K562 (cell line): ENCODE results near the gene DXO. TPM values are rescaled to one million over a fixed set of nuclear protein-coding genes. Genes with fewer than 3 reads are reported as not detected.
A peak's percentile ranks its signal among the peaks of the same experiment; 100 is the strongest.

Experiments used
- BACH1 ChIP-seq: fragments of 200-800 bp; sonication (Bioruptor generic); IDR thresholded peaks from 2 replicates; pipeline ENCODE4 v1.6.1; 2016; ENCODE audit warnings: missing genetic modification characterization, missing compliant biosample characterization
- HDAC2 ChIP-seq: fragments of 450-650 bp; IDR thresholded peaks from 2 replicates; pipeline ENCODE4 v1.6.1; 2016; ENCODE audit warnings: mild to moderate bottlenecking
- MIER1 ChIP-seq: fragments of 450-650 bp; IDR thresholded peaks from 2 replicates; pipeline ENCODE4 v1.6.1; 2016; ENCODE audit warnings: antibody characterized with exemption, mild to moderate bottlenecking, low read depth
- NUFIP1 ChIP-seq: fragments of 450-650 bp; IDR thresholded peaks from 2 replicates; pipeline ENCODE4 v1.6.1; 2018; ENCODE audit not compliant: partially characterized antibody
- SAP30 ChIP-seq: fragments of 200-600 bp; sonication (generic); IDR thresholded peaks from 2 replicates; pipeline ENCODE4 v1.6.1; 2012; ENCODE audit warnings: borderline replicate concordance, low read depth, mild to moderate bottlenecking, moderate library complexity, low read length, control low read depth, inconsistent platforms; ENCODE audit not compliant: insufficient read depth, poor library complexity, severe bottlenecking
- ZNF212 ChIP-seq: fragments of 450-650 bp; formaldehyde crosslinking; IDR thresholded peaks from 2 replicates; pipeline ENCODE4 v1.4.0; 2020; ENCODE audit warnings: mild to moderate bottlenecking
- ZNF584 ChIP-seq: fragments of 200-800 bp; sonication (Bioruptor generic); IDR thresholded peaks from 2 replicates; pipeline ENCODE4 v1.6.1; 2016; ENCODE audit warnings: low read depth, mild to moderate bottlenecking, missing genetic modification characterization, missing compliant biosample characterization
- ZNF766 ChIP-seq: fragments of 200-800 bp; sonication (Bioruptor generic); conservative IDR thresholded peaks from 2 replicates; pipeline ENCODE4 v1.6.1; 2016; ENCODE audit warnings: missing genetic modification characterization, missing compliant biosample characterization
- polyA plus RNA-seq, 8 experiments: library from polyadenylated mRNA; depleted of rRNA in 4 of 8; stranded (reverse) in 5 of 8; unstranded in 3 of 8; fragments of >200 nt; fragmentation: Nextera tagmentation in 2 of 8; fragmentation: Illumina TruSeq in 1 of 8; extraction: Ambion mirVana in 2 of 8; extraction: Trizol in 1 of 8; gene quantifications; 2 replicates each; pipeline versions ENCODE4 v1.2.1 to v1.2.3, GENCODE V29; 2011 to 2014; ENCODE audit warnings: inconsistent platforms in 1 of 8, missing spikeins in 1 of 8
- total RNA-seq, 7 experiments: library from RNA; depleted of rRNA in 6 of 7; stranded (reverse); fragments of >200 nt in 6 of 7; fragmentation: Illumina TruSeq in 2 of 7; extraction: Trizol in 2 of 7; gene quantifications; 2 replicates each; pipeline versions ENCODE4 v1.2.1 to v1.2.3, GENCODE V29; 2011 to 2021; ENCODE audit warnings: low replicate concordance in 1 of 7
- TF ChIP-seq, protein P1 (sequence below), 2 experiments: fragments of 450-650 bp; IDR thresholded peaks; 2 replicates each; pipeline ENCODE4 v1.6.1; 2016; ENCODE audit warnings: mild to moderate bottlenecking in 2 of 2, borderline replicate concordance in 1 of 2, low read depth in 1 of 2, moderate library complexity in 1 of 2
- TF ChIP-seq, protein P2 (sequence below): IDR thresholded peaks from 3 replicates; pipeline ENCODE4 v1.6.1; 2011; ENCODE audit warnings: borderline replicate concordance, mild to moderate bottlenecking; ENCODE audit not compliant: insufficient read length, insufficient read depth
- TF ChIP-seq, protein P3 (sequence below): sonication (generic); formaldehyde crosslinking; IDR thresholded peaks from 2 replicates; pipeline ENCODE4 v1.8.1; 2023; ENCODE audit warnings: mild to moderate bottlenecking, missing genetic modification reagents, moderate library complexity
- TF ChIP-seq, protein P4 (sequence below): fragments of 450-650 bp; IDR thresholded peaks from 2 replicates; pipeline ENCODE4 v1.7.0; 2016; ENCODE audit warnings: borderline replicate concordance

Gene DXO
- total and polyA plus RNA-seq, 9 of the 15 experiments (the other 6 are each of a cell fraction or from before 2014, with no cell fraction given) = 6.4 to 35.1 (median 19.4) TPM

DNA sequence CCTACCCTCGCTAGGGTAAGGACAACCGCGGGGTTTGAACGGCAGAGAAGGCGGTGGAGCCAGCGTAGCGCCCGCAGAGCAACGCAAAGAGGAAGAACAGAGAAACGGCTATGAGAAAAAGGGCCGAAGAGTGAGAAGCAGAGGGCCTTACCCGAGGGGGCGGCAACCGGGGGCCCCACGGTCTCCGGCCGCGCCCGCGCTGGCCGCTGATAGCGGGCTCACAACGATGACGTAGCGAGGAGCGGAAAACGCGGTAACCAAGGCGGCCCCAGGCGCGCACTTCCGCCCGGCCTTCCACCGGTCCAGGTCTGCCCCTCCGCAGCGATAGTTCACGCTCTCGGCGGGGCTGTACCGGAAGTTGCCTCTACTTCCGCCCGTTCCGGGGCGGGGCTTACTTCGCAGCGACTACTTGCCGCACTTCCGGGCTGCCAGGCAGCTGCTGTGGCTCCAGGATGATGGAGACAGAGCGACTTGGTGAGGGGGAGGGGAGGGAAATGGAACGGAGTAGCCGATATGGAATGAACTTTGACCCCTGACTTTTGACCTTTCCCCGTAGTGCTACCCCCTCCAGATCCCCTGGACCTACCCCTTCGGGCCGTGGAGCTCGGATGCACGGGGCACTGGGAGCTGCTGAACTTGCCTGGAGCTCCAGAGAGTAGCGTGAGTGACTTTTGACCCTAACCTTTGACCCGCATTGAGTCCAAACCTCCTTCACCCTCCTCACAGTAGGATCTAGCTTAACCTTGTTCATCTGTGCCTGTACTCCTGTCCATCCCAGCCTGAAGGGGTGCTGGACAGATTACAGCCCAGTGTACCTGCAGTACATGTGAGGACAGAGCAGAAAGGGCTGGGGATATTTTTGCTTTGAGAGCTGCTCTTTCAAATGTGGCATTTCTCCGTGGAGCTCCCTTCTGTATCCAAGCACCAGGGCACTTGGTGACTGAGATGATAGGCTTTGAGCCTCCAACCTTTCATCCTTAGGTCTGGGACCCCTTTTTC lies 12.9 kb downstream of the DXO start, which contains the start of the genes NELFE and SKIC2 (continued):
- TF ChIP-seq, protein P1, sequence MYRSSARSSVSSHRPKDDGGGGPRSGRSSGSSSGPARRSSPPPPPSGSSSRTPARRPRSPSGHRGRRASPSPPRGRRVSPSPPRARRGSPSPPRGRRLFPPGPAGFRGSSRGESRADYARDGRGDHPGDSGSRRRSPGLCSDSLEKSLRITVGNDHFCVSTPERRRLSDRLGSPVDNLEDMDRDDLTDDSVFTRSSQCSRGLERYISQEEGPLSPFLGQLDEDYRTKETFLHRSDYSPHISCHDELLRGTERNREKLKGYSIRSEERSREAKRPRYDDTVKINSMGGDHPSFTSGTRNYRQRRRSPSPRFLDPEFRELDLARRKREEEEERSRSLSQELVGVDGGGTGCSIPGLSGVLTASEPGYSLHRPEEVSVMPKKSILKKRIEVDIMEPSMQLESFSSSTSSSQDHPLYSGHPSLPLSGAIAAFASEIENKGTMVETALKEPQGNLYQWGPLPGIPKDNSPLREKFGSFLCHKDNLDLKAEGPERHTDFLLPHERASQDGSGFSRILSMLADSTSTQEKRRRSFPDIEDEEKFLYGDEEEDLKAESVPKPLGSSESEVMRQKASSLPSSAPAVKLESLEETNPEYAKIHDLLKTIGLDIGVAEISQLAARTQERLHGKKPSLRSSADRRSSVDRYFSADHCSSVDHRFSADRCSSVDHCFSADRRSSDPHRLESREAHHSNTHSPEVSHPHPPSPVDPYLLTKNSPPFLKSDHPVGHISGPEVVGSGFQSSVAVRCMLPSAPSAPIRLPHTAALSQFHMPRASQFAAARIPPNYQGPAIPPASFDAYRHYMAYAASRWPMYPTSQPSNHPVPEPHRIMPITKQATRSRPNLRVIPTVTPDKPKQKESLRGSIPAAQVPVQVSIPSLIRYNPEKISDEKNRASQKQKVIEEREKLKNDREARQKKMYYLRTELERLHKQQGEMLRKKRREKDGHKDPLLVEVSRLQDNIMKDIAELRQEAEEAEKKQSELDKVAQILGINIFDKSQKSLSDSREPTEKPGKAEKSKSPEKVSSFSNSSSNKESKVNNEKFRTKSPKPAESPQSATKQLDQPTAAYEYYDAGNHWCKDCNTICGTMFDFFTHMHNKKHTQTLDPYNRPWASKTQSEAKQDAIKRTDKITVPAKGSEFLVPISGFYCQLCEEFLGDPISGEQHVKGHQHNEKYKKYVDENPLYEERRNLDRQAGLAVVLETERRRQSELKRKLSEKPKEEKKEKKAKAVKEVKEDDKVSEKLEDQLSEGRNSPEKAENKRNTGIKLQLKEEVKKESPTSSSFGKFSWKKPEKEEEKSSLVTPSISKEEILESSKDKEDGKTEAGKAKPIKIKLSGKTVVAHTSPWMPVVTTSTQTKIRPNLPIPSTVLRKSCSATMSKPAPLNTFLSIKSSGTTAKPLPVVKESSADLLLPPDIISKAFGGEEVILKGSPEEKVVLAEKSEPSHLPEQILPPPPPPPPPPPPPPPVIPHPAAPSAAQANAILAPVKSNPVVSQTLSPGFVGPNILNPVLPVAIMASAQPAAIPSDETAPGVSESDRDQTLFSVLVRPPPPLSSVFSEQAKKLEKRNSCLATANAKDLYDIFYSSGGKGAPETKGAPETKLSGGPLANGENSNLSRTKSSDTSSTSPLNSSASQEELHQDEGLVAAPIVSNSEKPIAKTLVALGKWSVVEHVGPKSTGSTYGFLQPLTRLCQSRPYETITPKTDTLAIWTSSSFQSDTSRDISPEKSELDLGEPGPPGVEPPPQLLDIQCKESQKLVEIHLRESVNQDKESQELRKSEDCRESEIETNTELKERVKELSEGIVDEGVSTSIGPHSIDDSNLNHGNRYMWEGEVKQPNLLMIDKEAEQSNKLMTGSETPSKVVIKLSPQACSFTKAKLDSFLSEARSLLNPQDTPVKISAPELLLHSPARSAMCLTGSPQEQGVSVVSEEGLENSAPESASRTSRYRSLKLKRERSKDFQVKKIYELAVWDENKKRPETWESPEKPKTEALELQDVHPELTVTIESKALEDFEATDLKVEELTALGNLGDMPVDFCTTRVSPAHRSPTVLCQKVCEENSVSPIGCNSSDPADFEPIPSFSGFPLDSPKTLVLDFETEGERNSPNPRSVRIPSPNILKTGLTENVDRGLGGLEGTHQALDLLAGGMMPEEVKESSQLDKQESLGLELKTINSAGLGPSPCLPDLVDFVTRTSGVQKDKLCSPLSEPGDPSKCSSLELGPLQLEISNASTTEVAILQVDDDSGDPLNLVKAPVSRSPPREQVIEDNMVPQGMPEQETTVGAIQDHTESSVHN (IDR thresholded peaks at IDR 0.05; ENCODE audit: borderline replicate concordance in 1 of 2, low read depth in 1 of 2) = peak in 1 of 2 experiments; percentile 15; a peak in 1 of 4 replicates
- TF ChIP-seq ZNF584 (CRISPR knock-in tag) = peak; percentile 91
- TF ChIP-seq SAP30 = peak; percentile 89
- TF ChIP-seq ZNF766 (CRISPR knock-in tag) = peak; percentile 39; the same call in 1 of the 2 replicates
- TF ChIP-seq NUFIP1 = peak; percentile 61
- TF ChIP-seq, protein P2, sequence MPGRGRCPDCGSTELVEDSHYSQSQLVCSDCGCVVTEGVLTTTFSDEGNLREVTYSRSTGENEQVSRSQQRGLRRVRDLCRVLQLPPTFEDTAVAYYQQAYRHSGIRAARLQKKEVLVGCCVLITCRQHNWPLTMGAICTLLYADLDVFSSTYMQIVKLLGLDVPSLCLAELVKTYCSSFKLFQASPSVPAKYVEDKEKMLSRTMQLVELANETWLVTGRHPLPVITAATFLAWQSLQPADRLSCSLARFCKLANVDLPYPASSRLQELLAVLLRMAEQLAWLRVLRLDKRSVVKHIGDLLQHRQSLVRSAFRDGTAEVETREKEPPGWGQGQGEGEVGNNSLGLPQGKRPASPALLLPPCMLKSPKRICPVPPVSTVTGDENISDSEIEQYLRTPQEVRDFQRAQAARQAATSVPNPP = no peak
- 0 out of 2 replicates have a peak, but pooled peaks have one; percentile 76 for TF ChIP-seq ZNF212 (CRISPR knock-in tag)
- TF ChIP-seq, protein P3, sequence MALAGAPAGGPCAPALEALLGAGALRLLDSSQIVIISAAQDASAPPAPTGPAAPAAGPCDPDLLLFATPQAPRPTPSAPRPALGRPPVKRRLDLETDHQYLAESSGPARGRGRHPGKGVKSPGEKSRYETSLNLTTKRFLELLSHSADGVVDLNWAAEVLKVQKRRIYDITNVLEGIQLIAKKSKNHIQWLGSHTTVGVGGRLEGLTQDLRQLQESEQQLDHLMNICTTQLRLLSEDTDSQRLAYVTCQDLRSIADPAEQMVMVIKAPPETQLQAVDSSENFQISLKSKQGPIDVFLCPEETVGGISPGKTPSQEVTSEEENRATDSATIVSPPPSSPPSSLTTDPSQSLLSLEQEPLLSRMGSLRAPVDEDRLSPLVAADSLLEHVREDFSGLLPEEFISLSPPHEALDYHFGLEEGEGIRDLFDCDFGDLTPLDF (CRISPR knock-in tag) = peak; percentile 75; the same call in 1 of the 2 replicates
- TF ChIP-seq, protein P4, sequence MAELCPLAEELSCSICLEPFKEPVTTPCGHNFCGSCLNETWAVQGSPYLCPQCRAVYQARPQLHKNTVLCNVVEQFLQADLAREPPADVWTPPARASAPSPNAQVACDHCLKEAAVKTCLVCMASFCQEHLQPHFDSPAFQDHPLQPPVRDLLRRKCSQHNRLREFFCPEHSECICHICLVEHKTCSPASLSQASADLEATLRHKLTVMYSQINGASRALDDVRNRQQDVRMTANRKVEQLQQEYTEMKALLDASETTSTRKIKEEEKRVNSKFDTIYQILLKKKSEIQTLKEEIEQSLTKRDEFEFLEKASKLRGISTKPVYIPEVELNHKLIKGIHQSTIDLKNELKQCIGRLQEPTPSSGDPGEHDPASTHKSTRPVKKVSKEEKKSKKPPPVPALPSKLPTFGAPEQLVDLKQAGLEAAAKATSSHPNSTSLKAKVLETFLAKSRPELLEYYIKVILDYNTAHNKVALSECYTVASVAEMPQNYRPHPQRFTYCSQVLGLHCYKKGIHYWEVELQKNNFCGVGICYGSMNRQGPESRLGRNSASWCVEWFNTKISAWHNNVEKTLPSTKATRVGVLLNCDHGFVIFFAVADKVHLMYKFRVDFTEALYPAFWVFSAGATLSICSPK = 0 out of 2 replicates have a peak, but pooled peaks have one; percentile 60
- TF ChIP-seq HDAC2 = peak; percentile 71; the same call in 1 of the 2 replicates
- peak; percentile 81 for TF ChIP-seq BACH1 (tag)
- no peak for TF ChIP-seq MIER1
